ENCODE data around the gene ECE1.

Gene ECE1

GRCh38 chr1:21304488-21304887, 14.2 kb upstream of the ECE1 start:
- H2AFZ ChIP-seq (ENCODE audit: low read length): no peak overlapping the region
- H3K27ac ChIP-seq (ENCODE audit: low read depth, low read length, poor library complexity, severe bottlenecking): no peak overlapping the region
- H3K36me3 ChIP-seq (ENCODE audit: insufficient read depth, low read length): no peaks in the 10 kb centered on the region
- no peaks in the 10 kb centered on the region for H3K27me3 ChIP-seq (ENCODE audit: insufficient read depth, low read length)
- H3F3A ChIP-seq (ENCODE audit: insufficient read depth, low read length): no peaks in the 10 kb centered on the region
- H3K9me2 ChIP-seq (ENCODE audit: low read depth, low read length): no peaks in the 10 kb centered on the region
- no peak overlapping the region for H3K9ac ChIP-seq (ENCODE audit: low read length)
- H3K4me3 ChIP-seq (ENCODE audit: low read depth, low read length, poor library complexity, severe bottlenecking): no peak overlapping the region
- TF ChIP-seq CTCF (IDR thresholded peaks at IDR 0.05; ENCODE audit: low read length) (no peak), EZH2 (IDR thresholded peaks at IDR 0.05; ENCODE audit: borderline replicate concordance, low read length) (no peak)
- no peaks in the 10 kb centered on the region for H3K9me3 ChIP-seq (ENCODE audit: low read length)
- H4K20me1 ChIP-seq (ENCODE audit: insufficient read depth, low read length): no peaks in the 10 kb centered on the region
- H3K4me1 ChIP-seq (ENCODE audit: insufficient read depth, low read length, severe bottlenecking): peaks cover 57% of the 10 kb centered on the region
- H3K79me2 ChIP-seq (ENCODE audit: insufficient read depth, low read length): no peaks in the 10 kb centered on the region
- no peak overlapping the region for H3K4me2 ChIP-seq (ENCODE audit: low read length)

DNA sequence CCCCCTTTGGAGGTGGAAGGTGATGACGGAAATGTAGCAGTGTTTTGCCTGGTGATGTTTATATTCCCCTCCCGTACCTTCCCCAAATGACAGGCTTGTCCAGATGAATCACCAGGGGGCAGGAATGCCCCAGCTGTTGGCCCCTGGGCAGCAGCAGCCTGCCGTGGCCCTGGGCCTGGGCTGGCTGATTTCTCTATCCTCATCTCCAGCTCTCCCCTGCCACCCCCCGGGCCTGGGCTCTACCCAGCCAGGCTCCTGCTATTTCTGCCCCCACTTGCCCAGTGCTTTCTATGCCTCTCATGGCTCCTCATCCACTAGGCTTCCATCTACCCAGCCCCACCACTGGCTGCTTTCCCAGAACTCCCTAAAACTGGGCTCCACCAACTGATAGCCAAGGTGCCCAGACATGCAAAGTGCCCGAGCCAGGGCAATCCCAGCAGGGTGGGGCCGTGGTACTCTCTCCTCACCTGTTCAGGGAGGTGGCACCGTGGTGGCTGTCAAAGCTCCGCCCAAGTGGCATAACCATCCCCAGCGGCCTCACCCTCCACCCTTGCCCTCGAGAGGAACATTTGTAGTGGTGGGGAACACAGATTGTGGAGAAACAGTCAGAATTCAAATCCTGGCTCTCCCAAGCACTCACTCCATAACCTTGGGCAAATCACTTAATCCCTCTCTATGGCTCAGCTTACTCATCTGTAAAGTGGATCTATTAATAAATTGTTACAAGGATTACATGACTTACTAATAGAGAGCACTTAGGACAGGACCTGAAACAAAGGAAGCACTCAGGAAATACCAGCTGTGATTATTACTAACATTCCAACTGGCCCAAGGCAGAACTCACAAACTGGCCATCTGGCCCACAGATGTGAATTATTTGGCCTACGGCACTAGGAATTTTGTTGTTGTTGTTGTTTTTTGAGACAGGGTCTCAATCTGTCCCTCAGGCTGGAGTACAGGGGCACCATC, 12.8 kb upstream of the ECE1 start:
- H3K9me3 ChIP-seq (ENCODE audit: low read length): no peaks in the 10 kb centered on the region
- TF ChIP-seq EZH2 (IDR thresholded peaks at IDR 0.05; ENCODE audit: borderline replicate concordance, low read length) (no peak), CTCF (IDR thresholded peaks at IDR 0.05; ENCODE audit: low read length) (no peak)
- H4K20me1 ChIP-seq (ENCODE audit: insufficient read depth, low read length): no peaks in the 10 kb centered on the region
- no peaks in the 10 kb centered on the region for H3K79me2 ChIP-seq (ENCODE audit: insufficient read depth, low read length)
- no peak overlapping the region for H3K4me2 ChIP-seq (ENCODE audit: low read length)
- peaks cover 57% of the 10 kb centered on the region for H3K4me1 ChIP-seq (ENCODE audit: insufficient read depth, low read length, severe bottlenecking)
- no peak overlapping the region for H2AFZ ChIP-seq (ENCODE audit: low read length)
- no peaks in the 10 kb centered on the region for H3K36me3 ChIP-seq (ENCODE audit: insufficient read depth, low read length)
- no peak overlapping the region for H3K4me3 ChIP-seq (ENCODE audit: low read depth, low read length, poor library complexity, severe bottlenecking)
- H3K27me3 ChIP-seq (ENCODE audit: insufficient read depth, low read length): no peaks in the 10 kb centered on the region
- no peaks in the 10 kb centered on the region for H3K9me2 ChIP-seq (ENCODE audit: low read depth, low read length)
- H3K27ac ChIP-seq (ENCODE audit: low read depth, low read length, poor library complexity, severe bottlenecking): peak overlapping the region; percentile 30
- H3K9ac ChIP-seq (ENCODE audit: low read length): no peak overlapping the region
- H3F3A ChIP-seq (ENCODE audit: insufficient read depth, low read length): no peaks in the 10 kb centered on the region

DNA sequence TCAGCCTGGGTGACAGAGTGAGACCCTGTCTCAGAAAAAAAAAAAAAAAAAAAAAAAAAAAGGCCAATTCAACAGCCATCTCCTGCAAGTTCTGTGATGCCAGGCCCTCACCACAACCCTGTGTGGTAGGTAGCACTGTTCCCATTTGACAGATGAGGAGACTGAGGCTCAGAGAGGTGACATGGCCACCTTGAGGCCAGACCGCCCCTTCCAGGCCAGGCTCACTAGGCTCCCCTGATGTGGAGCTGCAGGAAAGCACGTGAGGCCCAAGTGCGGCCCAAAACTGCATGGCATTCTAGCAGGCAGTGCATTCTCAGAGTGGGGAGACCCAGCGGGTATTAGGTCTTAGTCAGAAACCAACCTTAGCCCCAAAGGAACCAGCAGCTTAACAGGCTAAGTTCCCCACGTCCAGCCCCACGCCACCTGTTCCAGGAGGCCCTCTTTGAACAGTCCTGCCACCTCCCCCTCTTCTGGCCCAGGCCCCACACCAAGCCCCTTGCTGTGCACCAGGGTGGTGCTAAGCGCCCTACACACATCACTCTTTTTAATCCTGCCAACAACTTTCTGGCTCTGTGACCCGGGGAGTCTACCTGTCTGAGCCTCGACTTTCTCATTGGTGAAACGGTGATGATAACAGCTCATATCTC, 11.7 kb upstream of the ECE1 start:
- H3K4me3 ChIP-seq (ENCODE audit: low read depth, low read length, poor library complexity, severe bottlenecking): no peak overlapping the region
- peak overlapping the region; percentile 30 for H3K27ac ChIP-seq (ENCODE audit: low read depth, low read length, poor library complexity, severe bottlenecking)
- H3K36me3 ChIP-seq (ENCODE audit: insufficient read depth, low read length): no peaks in the 10 kb centered on the region
- no peaks in the 10 kb centered on the region for H3K9me2 ChIP-seq (ENCODE audit: low read depth, low read length)
- H3K9me3 ChIP-seq (ENCODE audit: low read length): no peaks in the 10 kb centered on the region
- H3F3A ChIP-seq (ENCODE audit: insufficient read depth, low read length): no peaks in the 10 kb centered on the region
- no peak overlapping the region for H2AFZ ChIP-seq (ENCODE audit: low read length)
- no peak for TF ChIP-seq EZH2 (IDR thresholded peaks at IDR 0.05; ENCODE audit: borderline replicate concordance, low read length)
- TF ChIP-seq CTCF (IDR thresholded peaks at IDR 0.05; ENCODE audit: low read length): no peak
- H3K79me2 ChIP-seq (ENCODE audit: insufficient read depth, low read length): no peaks in the 10 kb centered on the region
- H4K20me1 ChIP-seq (ENCODE audit: insufficient read depth, low read length): no peaks in the 10 kb centered on the region
- H3K27me3 ChIP-seq (ENCODE audit: insufficient read depth, low read length): no peaks in the 10 kb centered on the region
- peaks cover 49% of the 10 kb centered on the region for H3K4me1 ChIP-seq (ENCODE audit: insufficient read depth, low read length, severe bottlenecking)
- no peak overlapping the region for H3K9ac ChIP-seq (ENCODE audit: low read length)
- 0 out of 2 replicates have a peak overlapping the region, but pooled peaks have one; percentile 9 for H3K4me2 ChIP-seq (ENCODE audit: low read length)
